Activated T-helper 2 cell treated with anti-CD3 and anti-CD28 coated beads, Interferon-gamma antibody, Interleukin-2, Interleukin-4, amounts not matched to agents 10 μg/mL and 5 μg/mL and 100 μg/mL, durations not matched to agents 14 hours and 24 hours and 36 hours (primary cell): ENCODE results near the gene ZNF580. TPM values are rescaled to one million over a fixed set of nuclear protein-coding genes. Genes with fewer than 3 reads are reported as not detected.

ENCODE experiments used
- DNase-seq: peaks from one replicate; pipeline ENCODE4 v3.0.0; 2021; ENCODE audit warnings: low spot score
- H3K27ac Mint-ChIP-seq: one replicate; pipeline ENCODE4 v1.8.0; 2021; ENCODE audit warnings: mixed read lengths
- H3K27me3 Mint-ChIP-seq: one replicate; pipeline ENCODE4 v1.8.0; 2021; ENCODE audit warnings: low read depth, mixed read lengths
- H3K36me3 Mint-ChIP-seq: one replicate; pipeline ENCODE4 v1.8.0; 2021; ENCODE audit warnings: low read depth, mixed read lengths
- H3K4me1 Mint-ChIP-seq: one replicate; pipeline ENCODE4 v1.8.0; 2021; ENCODE audit warnings: low read depth, mixed read lengths
- H3K4me3 Mint-ChIP-seq: one replicate; pipeline ENCODE4 v1.8.0; 2021; ENCODE audit warnings: low read depth, mild to moderate bottlenecking, moderate library complexity, mixed read lengths
- H3K9me3 Mint-ChIP-seq: one replicate; pipeline ENCODE4 v1.8.0; 2021; ENCODE audit warnings: mixed read lengths
- intact Hi-C: fragments of 100-400 bp; cut with micrococcal nuclease; formaldehyde crosslinking; loops from one replicate; pipeline ENCODE4 v1.15.1; 2023
- total RNA-seq: library from RNA; stranded (reverse); gene quantifications from 2 replicates; pipeline ENCODE4 v1.2.3, GENCODE V29; 2022

Gene ZNF580
- total RNA-seq, 1 donor from 2014 or later, result 32.1 TPM

DNA sequence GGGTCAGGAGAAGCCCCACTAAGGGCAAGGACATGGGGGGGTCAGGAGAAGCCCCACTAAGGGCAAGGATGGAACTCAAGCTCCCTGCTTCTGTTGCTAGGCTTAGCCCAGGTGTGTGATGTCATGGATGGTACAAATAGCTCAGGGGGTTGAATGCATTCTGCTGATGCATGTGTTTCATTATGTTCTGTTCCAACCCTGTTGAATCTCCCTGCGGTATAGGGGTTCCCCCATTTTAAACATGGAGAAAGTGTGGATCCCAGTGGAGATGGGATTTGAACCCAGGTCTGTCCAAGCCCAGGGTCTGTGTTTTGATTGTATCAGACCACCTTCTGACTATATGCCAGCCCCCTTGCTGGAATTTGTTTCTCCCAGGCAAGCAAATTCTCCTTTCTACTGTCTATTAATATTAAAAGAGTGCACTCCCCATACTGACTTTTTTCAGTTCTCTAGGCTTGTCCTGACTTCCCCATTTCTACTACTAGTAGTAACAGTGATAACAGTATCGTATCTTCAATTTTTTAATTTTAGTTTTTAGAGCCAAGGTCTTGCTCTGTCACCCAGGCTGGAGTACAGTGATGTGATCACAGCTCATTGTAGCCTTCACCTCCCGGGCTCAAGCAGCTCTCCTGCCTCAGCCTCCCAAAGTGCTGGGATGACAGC lies 28.7 kb upstream of the ZNF580 start:
- Mint-ChIP-seq H3K4me3 (no peak overlapping the region), H3K4me1 (peaks cover 6% of the 10 kb centered on the region), H3K9me3 (no peaks in the 10 kb centered on the region), H3K36me3 (peaks cover 35% of the 10 kb centered on the region), H3K27ac (no peak overlapping the region), H3K27me3 (no peaks in the 10 kb centered on the region)
- DNase-seq, result no peak
- intact Hi-C loops, result no loop called here

DNA sequence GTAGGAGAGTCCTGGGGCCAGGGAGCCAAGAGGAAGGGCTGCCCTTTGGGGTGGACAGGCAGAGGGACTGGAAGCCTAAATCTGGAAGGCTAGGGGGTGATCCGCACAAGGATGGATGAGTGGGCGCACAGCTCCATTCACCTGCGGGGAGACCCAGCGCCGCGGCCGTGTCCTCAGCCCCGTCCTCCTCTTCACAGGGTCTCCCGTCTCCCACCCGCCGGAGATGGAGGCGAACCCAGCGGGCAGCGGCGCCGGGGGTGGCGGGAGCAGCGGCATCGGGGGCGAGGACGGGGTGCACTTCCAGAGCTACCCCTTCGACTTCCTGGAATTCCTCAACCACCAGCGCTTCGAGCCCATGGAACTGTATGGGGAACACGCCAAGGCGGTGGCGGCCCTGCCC lies 27.4 kb upstream of the ZNF580 start:
- Mint-ChIP-seq H3K9me3 (no peaks in the 10 kb centered on the region), H3K4me3 (no peak overlapping the region), H3K4me1 (peaks cover 2% of the 10 kb centered on the region), H3K36me3 (peaks cover 34% of the 10 kb centered on the region), H3K27me3 (no peaks in the 10 kb centered on the region), H3K27ac (no peak overlapping the region)
- intact Hi-C loops, result no loop called here
- DNase-seq, result no peak

DNA sequence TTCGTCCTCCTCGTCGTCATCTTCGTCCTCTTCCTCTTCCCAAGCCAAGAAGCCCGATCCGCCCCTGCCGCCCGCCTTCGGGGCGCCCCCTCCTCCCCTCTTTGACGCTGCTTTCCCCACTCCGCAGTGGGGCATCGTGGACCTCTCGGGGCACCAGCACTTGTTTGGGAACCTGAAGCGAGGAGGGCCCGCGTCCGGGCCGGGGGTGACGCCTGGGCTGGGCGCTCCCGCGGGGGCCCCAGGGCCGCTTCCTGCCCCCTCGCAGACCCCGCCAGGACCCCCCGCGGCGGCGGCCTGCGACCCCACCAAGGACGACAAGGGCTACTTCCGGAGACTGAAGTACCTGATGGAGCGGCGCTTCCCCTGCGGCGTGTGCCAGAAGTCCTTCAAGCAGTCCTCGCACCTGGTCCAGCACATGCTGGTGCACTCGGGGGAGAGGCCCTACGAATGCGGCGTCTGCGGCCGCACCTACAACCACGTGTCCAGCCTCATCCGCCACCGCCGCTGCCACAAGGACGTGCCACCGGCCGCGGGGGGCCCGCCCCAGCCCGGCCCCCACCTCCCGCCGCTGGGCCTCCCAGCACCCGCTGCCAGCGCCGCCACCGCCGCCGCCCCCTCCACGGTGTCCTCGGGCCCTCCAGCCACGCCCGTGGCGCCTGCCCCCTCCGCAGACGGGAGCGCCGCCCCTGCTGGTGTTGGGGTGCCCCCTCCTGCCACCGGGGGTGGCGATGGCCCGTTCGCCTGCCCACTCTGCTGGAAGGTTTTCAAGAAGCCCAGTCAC lies 26.7 kb upstream of the ZNF580 start:
- Mint-ChIP-seq H3K9me3 (no peaks in the 10 kb centered on the region), H3K4me1 (peaks cover 2% of the 10 kb centered on the region), H3K27me3 (no peaks in the 10 kb centered on the region), H3K4me3 (no peak overlapping the region), H3K27ac (no peak overlapping the region), H3K36me3 (peaks cover 31% of the 10 kb centered on the region)
- no peak for DNase-seq
- intact Hi-C loops, result no loop called here

DNA sequence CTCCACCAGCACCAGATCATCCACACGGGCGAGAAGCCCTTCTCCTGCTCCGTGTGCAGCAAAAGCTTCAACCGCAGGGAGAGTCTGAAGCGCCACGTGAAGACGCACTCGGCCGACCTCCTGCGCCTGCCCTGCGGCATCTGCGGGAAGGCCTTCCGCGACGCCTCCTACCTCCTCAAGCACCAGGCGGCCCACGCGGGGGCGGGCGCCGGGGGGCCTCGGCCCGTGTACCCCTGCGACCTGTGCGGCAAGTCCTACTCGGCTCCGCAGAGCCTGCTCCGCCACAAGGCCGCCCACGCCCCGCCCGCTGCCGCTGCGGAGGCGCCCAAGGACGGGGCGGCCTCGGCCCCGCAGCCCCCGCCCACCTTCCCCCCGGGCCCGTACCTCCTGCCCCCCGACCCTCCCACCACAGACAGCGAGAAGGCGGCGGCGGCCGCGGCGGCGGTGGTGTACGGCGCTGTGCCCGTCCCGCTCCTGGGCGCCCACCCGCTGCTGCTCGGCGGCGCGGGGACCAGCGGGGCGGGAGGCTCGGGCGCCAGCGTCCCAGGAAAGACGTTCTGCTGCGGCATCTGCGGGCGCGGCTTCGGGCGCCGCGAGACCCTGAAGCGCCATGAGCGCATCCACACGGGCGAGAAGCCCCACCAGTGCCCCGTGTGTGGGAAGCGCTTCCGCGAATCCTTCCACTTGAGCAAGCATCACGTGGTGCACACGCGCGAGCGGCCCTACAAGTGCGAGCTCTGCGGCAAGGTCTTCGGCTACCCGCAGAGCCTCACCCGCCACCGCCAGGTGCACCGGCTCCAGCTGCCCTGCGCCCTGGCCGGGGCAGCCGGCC lies 25.9 kb upstream of the ZNF580 start:
- Mint-ChIP-seq H3K9me3 (no peaks in the 10 kb centered on the region), H3K4me3 (no peak overlapping the region), H3K27me3 (no peaks in the 10 kb centered on the region), H3K4me1 (no peaks in the 10 kb centered on the region), H3K36me3 (peaks cover 30% of the 10 kb centered on the region), H3K27ac (no peak overlapping the region)
- intact Hi-C loops, result no loop called here
- no peak for DNase-seq

DNA sequence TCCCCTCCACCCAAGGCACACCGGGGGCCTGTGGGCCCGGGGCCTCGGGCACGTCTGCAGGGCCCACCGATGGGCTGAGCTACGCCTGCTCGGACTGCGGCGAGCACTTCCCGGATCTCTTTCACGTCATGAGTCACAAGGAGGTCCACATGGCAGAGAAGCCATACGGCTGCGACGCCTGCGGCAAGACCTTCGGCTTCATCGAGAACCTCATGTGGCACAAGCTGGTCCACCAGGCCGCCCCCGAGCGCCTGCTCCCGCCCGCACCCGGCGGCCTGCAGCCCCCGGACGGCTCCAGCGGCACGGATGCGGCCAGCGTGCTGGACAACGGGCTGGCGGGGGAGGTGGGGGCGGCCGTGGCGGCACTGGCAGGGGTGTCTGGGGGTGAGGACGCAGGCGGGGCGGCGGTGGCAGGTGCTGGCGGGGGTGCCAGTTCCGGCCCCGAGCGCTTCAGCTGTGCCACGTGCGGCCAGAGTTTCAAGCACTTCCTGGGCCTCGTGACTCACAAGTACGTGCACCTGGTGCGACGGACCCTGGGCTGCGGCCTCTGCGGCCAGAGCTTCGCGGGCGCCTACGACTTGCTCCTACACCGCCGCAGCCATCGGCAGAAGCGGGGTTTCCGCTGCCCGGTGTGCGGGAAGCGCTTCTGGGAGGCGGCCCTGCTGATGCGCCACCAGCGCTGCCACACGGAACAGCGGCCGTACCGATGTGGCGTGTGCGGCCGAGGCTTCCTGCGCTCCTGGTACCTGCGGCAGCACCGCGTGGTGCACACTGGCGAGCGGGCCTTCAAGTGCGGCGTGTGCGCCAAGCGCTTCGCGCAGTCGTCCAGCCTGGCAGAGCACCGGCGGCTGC lies 25.0 kb upstream of the ZNF580 start:
- Mint-ChIP-seq H3K4me3 (no peak overlapping the region), H3K27me3 (no peaks in the 10 kb centered on the region), H3K4me1 (peaks cover 7% of the 10 kb centered on the region), H3K27ac (no peak overlapping the region), H3K9me3 (no peaks in the 10 kb centered on the region), H3K36me3 (peaks cover 34% of the 10 kb centered on the region)
- intact Hi-C loops, result no loop called here
- DNase-seq, result no peak

DNA sequence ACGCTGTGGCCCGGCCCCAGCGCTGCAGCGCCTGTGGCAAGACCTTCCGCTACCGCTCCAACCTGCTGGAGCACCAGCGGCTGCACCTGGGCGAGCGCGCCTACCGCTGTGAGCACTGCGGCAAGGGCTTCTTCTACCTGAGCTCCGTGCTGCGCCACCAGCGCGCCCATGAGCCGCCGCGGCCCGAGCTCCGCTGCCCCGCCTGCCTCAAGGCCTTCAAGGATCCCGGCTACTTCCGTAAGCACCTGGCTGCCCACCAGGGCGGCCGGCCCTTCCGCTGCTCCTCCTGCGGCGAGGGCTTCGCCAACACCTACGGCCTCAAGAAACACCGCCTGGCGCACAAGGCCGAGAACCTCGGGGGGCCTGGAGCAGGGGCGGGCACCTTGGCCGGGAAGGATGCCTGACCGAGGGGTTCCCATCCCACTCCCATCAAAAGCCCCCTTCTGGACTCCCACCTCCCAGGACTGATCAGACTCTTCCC lies 24.4 kb upstream of the ZNF580 start:
- Mint-ChIP-seq H3K27me3 (no peaks in the 10 kb centered on the region), H3K9me3 (no peaks in the 10 kb centered on the region), H3K36me3 (peaks cover 36% of the 10 kb centered on the region), H3K4me1 (peaks cover 7% of the 10 kb centered on the region), H3K27ac (no peak overlapping the region), H3K4me3 (no peak overlapping the region)
- no peak for DNase-seq
- intact Hi-C loops, result no loop called here

DNA sequence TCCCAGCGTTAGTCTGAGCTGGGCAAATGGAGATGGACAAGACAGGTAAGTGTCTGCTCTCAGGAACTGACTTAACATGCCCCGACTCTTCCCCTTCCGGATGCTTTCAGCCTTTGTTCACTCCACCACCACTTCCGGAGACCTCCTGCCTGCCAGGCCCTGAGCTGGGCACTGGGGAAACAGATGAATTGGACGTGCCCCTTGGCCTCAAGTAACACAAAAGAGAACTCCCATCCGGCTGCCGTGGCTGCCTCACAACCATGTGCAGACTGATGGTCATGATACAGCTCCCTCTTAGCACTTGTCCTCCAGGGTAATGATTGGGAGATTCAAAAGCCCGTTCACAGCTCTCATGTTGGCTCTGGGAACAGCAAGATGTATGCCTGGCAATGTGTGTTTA lies 23.4 kb upstream of the ZNF580 start:
- Mint-ChIP-seq H3K4me3 (no peak overlapping the region), H3K9me3 (no peaks in the 10 kb centered on the region), H3K27me3 (no peaks in the 10 kb centered on the region), H3K36me3 (peaks cover 33% of the 10 kb centered on the region), H3K4me1 (peaks cover 7% of the 10 kb centered on the region), H3K27ac (no peak overlapping the region)
- no peak for DNase-seq
- intact Hi-C loops, result no loop called here

DNA sequence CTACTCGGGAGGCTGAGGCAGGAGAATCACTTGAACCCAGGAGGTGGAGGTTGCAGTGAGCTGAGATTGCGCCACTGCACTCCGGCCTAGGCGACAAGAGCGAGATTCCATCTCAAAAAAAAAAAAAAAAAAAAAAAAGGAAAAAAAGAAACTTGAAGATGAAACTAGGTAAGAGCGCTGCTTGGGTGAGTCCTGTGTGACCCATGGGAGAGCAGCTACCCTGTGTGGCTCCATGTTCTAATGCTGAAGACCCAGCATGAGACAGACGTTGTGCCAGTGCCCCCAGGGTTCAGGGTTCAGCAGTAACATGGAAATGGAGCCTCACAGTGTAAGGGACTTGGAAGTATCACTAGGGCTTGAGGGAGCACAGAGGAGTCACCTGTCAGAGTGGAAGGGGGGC lies 22.4 kb upstream of the ZNF580 start:
- no peak overlapping the region for H3K27ac Mint-ChIP-seq
- H3K9me3 Mint-ChIP-seq, result no peaks in the 10 kb centered on the region
- no peaks in the 10 kb centered on the region for H3K27me3 Mint-ChIP-seq
- peaks cover 28% of the 10 kb centered on the region for H3K36me3 Mint-ChIP-seq
- no peak for DNase-seq
- no peak overlapping the region for H3K4me3 Mint-ChIP-seq
- intact Hi-C loops, result no loop called here
- peaks cover 10% of the 10 kb centered on the region for H3K4me1 Mint-ChIP-seq

DNA sequence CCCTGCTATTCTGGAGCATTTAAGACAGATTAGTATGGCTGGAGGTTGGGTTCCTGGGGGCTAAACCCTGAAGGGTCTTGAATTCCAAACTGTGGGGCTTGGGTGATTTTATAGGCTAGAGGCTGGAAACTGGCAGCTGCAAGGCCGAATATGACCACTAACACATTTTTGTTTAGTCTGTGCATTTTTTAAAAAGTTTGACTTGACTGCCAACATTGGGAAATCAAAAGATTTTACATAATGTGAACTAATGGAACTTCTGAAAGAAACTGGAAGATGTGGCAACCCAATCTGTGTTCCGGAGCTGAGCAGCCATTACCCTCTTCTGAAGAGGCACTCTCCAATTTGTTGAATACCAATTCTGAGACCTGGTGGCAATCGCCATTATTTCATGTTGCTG lies 21.5 kb upstream of the ZNF580 start:
- Mint-ChIP-seq H3K27ac (no peak overlapping the region), H3K27me3 (no peaks in the 10 kb centered on the region), H3K4me1 (peaks cover 15% of the 10 kb centered on the region), H3K36me3 (peaks cover 31% of the 10 kb centered on the region), H3K9me3 (no peaks in the 10 kb centered on the region), H3K4me3 (no peak overlapping the region)
- intact Hi-C loops, result no loop called here
- DNase-seq, result no peak

DNA sequence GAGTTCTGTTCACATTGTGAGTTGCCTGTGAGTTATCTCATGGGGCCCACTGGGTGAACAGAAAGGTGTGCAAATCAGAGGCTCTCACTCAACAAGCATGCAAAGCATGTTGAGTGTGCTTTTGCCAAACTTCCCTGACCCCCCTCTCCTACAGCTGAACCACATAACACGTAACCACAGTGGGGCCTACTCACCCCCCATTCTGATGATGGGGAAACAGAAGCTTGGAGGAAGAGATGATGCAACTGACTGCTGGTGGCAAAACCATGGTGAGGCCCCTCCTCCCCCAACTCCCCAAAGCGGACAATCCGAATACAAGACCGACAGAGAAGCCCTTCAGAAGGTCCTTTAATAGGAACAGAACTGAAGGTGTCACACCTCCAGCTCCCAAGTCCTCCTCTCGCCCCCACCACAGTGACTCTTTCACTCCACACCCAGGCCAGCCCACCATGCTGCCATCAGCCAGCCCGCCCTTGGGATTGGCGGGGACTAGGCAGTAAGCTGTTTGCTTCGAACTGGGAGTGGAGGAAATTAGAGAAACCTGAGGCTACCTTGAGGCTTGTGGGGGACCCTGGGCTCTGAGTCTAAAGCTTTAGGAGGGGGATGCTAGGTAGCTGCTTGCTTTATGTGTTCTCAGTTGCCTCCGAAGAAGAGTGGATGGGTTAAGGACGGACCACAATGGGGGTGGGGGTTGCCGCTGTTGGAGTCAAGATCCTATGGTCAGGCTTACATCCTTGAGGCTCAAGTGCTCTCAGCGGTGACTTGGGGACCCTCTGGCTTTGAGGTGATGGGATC lies 20.2 kb upstream of the ZNF580 start:
- Mint-ChIP-seq H3K4me3 (no peak overlapping the region), H3K4me1 (peaks cover 22% of the 10 kb centered on the region), H3K27ac (no peak overlapping the region), H3K36me3 (peaks cover 31% of the 10 kb centered on the region), H3K9me3 (no peaks in the 10 kb centered on the region), H3K27me3 (no peaks in the 10 kb centered on the region)
- no peak for DNase-seq
- intact Hi-C loops, result loop anchor here (5.0 to 10.0 kb wide), 2 partner anchors 506 to 1158 kb away; partner anchors contain the start of genes LENG9 and PPP1R12C

DNA sequence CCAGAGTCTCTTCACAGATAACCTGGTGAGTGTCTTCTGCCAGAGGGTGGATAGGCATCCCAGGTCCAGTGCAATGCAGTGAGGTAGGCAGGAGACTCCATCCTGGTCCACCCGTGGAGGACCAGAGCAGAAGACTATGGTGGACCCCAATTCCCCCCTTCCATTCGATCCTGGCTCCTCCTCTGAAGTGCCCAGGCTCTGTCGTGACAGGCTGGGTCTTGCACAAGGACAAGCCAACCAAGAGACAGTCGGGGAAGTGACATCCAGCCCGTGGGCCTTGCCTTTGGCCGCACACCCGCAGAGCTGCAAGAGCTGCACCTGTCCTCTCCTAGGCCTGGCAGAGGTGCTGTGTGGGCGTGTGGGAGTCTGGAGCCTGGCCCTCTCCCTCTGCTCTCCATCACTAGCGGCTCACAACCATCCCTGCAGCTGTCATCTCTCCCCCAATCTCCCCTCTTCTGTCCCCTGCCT lies 19.6 kb upstream of the ZNF580 start:
- peaks cover 31% of the 10 kb centered on the region for H3K36me3 Mint-ChIP-seq
- no peak overlapping the region for H3K27ac Mint-ChIP-seq
- no peaks in the 10 kb centered on the region for H3K9me3 Mint-ChIP-seq
- no peak overlapping the region for H3K4me3 Mint-ChIP-seq
- intact Hi-C loops, result loop anchor here (5.0 to 10.0 kb wide), 2 partner anchors 506 to 1159 kb away; partner anchors contain the start of genes LENG9 and PPP1R12C
- peaks cover 25% of the 10 kb centered on the region for H3K4me1 Mint-ChIP-seq
- DNase-seq, result no peak
- H3K27me3 Mint-ChIP-seq, result no peaks in the 10 kb centered on the region
